Loucy (cell line): Measurements from ENCODE around the gene UBTD1.
"Not testable (repeated sequence)": the region's sequence is repeated elsewhere in the genome, so short reads cannot be mapped to it uniquely, and the experiment has no call there.

Experiments
- H2AFZ ChIP-seq: fragments of 200-600 bp; sonication (generic); 2 replicates; pipeline ENCODE4 v1.6.0; 2016; ENCODE audit warnings: antibody characterized with exemption, mild to moderate bottlenecking, low read length, moderate library complexity
- H3F3A ChIP-seq: fragments of 200-600 bp; 2 replicates; pipeline ENCODE4 v1.6.0; 2016; ENCODE audit warnings: antibody characterized with exemption, low read depth, mild to moderate bottlenecking
- H3K27me3 ChIP-seq: fragments of 200-600 bp; sonication (generic); 2 replicates; pipeline ENCODE4 v1.6.1; 2014; ENCODE audit warnings: low read length, mild to moderate bottlenecking; ENCODE audit not compliant: insufficient read depth, poor library complexity, severe bottlenecking
- H3K36me3 ChIP-seq: fragments of 200-600 bp; sonication (generic); 2 replicates; pipeline ENCODE4 v1.6.1; 2016; ENCODE audit warnings: low read length; ENCODE audit not compliant: insufficient read depth
- H3K4me1 ChIP-seq: fragments of 200-600 bp; sonication (generic); 2 replicates; pipeline ENCODE4 v1.5.1; 2014; ENCODE audit warnings: low read length, mild to moderate bottlenecking; ENCODE audit not compliant: insufficient read depth, poor library complexity, severe bottlenecking
- H3K4me2 ChIP-seq: fragments of 200-600 bp; sonication (generic); 2 replicates; pipeline ENCODE4 v1.6.0; 2014; ENCODE audit warnings: antibody characterized with exemption, low read length, low read depth, mild to moderate bottlenecking; ENCODE audit not compliant: poor library complexity, severe bottlenecking
- H3K4me3 ChIP-seq: fragments of 200-600 bp; sonication (generic); 2 replicates; pipeline ENCODE4 v1.5.1; 2014; ENCODE audit warnings: low read length, mild to moderate bottlenecking, mixed read lengths; ENCODE audit not compliant: poor library complexity, severe bottlenecking
- H3K79me2 ChIP-seq: fragments of 200-600 bp; sonication (generic); 2 replicates; pipeline ENCODE4 v1.6.1; 2014; ENCODE audit warnings: low read length; ENCODE audit not compliant: insufficient read depth
- H3K9ac ChIP-seq: fragments of 200-600 bp; sonication (generic); 2 replicates; pipeline ENCODE4 v1.6.0; 2014; ENCODE audit warnings: mild to moderate bottlenecking, low read depth, low read length, moderate library complexity; ENCODE audit not compliant: poor library complexity, severe bottlenecking
- H3K9me2 ChIP-seq: fragments of 200-600 bp; sonication (generic); replicated peaks from 2 replicates; pipeline ENCODE4 v1.6.1; 2016; ENCODE audit warnings: low read depth, low read length, mixed read lengths
- H3K9me3 ChIP-seq: fragments of 200-600 bp; sonication (generic); 2 replicates; pipeline ENCODE4 v1.6.1; 2014; ENCODE audit warnings: mild to moderate bottlenecking, antibody characterized with exemption, low read length, low read depth; ENCODE audit not compliant: insufficient read depth
- H4K20me1 ChIP-seq: fragments of 200-600 bp; sonication (generic); 2 replicates; pipeline ENCODE4 v1.6.0; 2014; ENCODE audit warnings: antibody characterized with exemption, low read length, mild to moderate bottlenecking; ENCODE audit not compliant: insufficient read depth, poor library complexity, severe bottlenecking
- EZH2phosphoT487 ChIP-seq: fragments of 200-600 bp; IDR thresholded peaks from 2 replicates; pipeline ENCODE4 v1.6.1; 2018; ENCODE audit warnings: antibody characterized with exemption, mild to moderate bottlenecking, moderate library complexity, borderline replicate concordance
- TF ChIP-seq, protein P1 (sequence below): fragments of 200-600 bp; sonication (generic); conservative IDR thresholded peaks from 2 replicates; pipeline ENCODE4 v1.5.1; 2014; ENCODE audit warnings: mild to moderate bottlenecking, antibody characterized with exemption, low read length

UBTD1 gene

DNA sequence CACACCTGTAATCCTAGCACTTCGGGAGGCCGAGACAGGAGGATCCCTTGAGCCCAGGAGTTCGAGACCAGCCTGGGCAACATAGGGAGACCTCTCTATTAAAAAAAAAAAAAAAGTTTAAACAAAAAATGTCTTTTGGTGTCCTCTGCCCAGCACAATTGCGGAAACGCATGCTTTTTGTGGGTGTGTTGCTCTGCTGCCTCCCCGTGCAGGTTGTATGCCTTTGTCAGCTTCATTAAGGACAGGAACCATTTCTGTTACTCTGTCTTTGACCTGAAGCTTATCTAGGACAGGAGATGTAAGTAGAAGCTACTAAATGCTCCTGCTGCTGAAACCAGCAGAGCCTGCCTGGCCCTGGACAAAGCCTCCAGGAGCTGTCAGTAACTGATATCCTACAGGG lies 52.5 kb downstream of the UBTD1 start:
- H3K4me3 ChIP-seq, result no peak overlapping the region
- no peaks in the 10 kb centered on the region for H3F3A ChIP-seq
- TF ChIP-seq, protein P1, sequence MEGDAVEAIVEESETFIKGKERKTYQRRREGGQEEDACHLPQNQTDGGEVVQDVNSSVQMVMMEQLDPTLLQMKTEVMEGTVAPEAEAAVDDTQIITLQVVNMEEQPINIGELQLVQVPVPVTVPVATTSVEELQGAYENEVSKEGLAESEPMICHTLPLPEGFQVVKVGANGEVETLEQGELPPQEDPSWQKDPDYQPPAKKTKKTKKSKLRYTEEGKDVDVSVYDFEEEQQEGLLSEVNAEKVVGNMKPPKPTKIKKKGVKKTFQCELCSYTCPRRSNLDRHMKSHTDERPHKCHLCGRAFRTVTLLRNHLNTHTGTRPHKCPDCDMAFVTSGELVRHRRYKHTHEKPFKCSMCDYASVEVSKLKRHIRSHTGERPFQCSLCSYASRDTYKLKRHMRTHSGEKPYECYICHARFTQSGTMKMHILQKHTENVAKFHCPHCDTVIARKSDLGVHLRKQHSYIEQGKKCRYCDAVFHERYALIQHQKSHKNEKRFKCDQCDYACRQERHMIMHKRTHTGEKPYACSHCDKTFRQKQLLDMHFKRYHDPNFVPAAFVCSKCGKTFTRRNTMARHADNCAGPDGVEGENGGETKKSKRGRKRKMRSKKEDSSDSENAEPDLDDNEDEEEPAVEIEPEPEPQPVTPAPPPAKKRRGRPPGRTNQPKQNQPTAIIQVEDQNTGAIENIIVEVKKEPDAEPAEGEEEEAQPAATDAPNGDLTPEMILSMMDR, result no peak
- no peak for TF ChIP-seq EZH2phosphoT487
- no peaks in the 10 kb centered on the region for H3K9me2 ChIP-seq
- no peak overlapping the region for H3K9ac ChIP-seq
- no peaks in the 10 kb centered on the region for H3K27me3 ChIP-seq
- H4K20me1 ChIP-seq, result no peaks in the 10 kb centered on the region
- no peaks in the 10 kb centered on the region for H3K79me2 ChIP-seq
- no peaks in the 10 kb centered on the region for H3K9me3 ChIP-seq
- no peaks in the 10 kb centered on the region for H3K36me3 ChIP-seq
- H2AFZ ChIP-seq, result no peak overlapping the region
- H3K4me2 ChIP-seq, result no peak overlapping the region
- no peaks in the 10 kb centered on the region for H3K4me1 ChIP-seq

DNA sequence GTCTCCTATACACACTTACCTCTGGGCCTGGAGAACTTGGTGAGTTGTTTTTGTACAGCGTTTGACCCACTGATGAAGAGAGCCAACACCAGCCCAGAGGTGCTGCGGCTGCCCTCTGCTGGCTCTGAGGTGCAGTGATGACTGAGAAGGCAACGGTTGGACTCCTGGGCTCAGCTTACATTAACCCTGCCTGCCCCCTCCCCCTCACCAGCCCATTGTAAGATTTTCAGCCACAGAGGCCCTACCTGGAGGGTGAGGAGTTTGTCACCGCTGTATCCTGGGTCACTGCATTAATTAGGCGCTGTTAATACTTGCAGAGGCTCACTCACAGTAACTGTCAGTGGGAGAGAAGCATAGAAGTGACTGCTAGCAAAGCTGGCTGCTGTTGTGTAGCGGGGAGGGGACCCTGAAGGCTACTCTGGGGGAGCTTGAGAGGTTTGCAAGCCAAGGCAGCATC lies 54.9 kb downstream of the UBTD1 start:
- no peaks in the 10 kb centered on the region for H3K9me3 ChIP-seq
- H3K4me2 ChIP-seq, result no peak overlapping the region
- no peaks in the 10 kb centered on the region for H3K27me3 ChIP-seq
- TF ChIP-seq, protein P1, result peak; percentile 83
- TF ChIP-seq EZH2phosphoT487, result no peak
- H3K4me1 ChIP-seq, result no peaks in the 10 kb centered on the region
- H2AFZ ChIP-seq, result no peak overlapping the region
- no peaks in the 10 kb centered on the region for H3K9me2 ChIP-seq
- H3K79me2 ChIP-seq, result no peaks in the 10 kb centered on the region
- no peaks in the 10 kb centered on the region for H3K36me3 ChIP-seq
- H3K4me3 ChIP-seq, result no peak overlapping the region
- H3K9ac ChIP-seq, result no peak overlapping the region
- no peaks in the 10 kb centered on the region for H4K20me1 ChIP-seq
- no peaks in the 10 kb centered on the region for H3F3A ChIP-seq

DNA sequence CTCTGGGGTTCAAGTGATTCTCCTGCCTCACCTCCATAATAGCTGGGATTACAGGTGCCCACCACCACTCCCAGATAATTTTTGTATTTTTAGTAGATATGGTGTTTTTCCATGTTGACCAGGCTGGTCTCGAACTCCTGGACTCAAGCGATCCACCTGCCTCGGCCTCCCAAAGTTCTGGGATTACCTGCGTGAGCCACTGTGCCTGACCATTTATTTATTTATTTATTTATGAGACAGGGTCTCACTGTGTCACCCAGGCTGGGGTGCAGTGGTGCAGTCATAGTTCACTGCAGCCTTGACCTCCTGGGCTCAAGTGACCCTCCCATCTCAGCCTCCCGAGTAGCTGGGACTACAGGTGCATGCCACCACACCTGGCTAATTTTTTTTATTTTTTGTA lies 55.6 kb downstream of the UBTD1 start:
- not testable (repeated sequence) for H3K9me2 ChIP-seq, H4K20me1 ChIP-seq, H3K4me1 ChIP-seq, H3F3A ChIP-seq, H3K4me3 ChIP-seq, H3K27me3 ChIP-seq, H3K36me3 ChIP-seq, H3K79me2 ChIP-seq, H3K9ac ChIP-seq, H2AFZ ChIP-seq, H3K4me2 ChIP-seq, H3K9me3 ChIP-seq

DNA sequence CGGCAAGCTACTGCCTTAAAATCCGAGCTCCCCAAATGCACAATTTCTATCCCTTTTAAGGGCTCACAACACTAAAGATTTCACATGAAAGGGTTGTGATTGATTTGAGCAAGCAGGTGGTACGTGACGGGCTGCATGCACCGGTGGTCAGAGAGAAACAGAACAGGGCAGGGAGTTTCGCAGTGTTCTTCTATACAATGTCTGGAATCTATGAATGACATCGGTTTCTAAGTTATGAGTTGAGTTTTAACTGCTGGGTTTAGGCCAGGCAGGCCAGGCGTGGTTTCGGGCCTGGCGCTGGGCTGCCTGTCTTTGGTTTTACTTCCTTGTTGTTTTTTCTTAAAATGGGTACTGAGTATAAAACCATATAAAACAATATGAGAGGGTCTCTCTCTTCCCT lies 56.8 kb downstream of the UBTD1 start:
- H3K4me3 ChIP-seq, H3K4me1 ChIP-seq, H3K9me2 ChIP-seq, H4K20me1 ChIP-seq, H3K36me3 ChIP-seq, H3K79me2 ChIP-seq, H3K9me3 ChIP-seq, H3K9ac ChIP-seq, H3K4me2 ChIP-seq, H3F3A ChIP-seq, H2AFZ ChIP-seq, H3K27me3 ChIP-seq: not testable (repeated sequence)

DNA sequence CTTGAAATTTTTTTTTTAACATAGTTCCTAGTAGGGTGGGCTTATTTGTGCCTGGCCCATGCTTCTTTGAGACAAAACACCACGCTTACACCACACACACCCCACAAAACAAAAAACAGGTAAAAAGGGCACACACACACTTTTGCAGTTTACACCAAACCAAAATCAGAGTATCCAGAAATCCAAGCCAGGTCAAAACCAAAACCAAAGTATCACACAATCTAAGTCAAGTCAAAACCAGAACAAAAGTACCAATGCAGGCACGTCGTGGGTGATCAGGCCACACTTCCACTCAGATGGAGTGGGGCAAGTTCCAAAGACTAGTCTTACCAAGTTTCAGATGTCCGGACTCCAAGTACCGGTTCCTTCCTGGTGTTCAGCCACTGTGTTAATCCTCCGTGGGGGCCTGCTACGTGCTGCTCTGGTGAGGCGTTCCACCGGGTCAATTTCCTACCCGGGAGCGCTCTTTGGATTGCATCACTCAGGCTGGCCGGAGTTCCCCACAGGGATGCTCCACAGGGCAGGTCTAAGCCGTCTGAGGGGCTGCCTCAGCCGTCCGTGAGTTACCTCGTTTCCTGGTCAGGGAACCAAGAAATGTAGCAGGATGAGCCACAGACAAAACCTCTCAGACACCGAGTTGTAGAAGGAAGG lies 62.1 kb downstream of the UBTD1 start:
- not testable (repeated sequence) for H4K20me1 ChIP-seq, H3K4me1 ChIP-seq, H3K4me2 ChIP-seq, H3K27me3 ChIP-seq, H3K9me3 ChIP-seq, H3K79me2 ChIP-seq, H2AFZ ChIP-seq, H3F3A ChIP-seq, H3K36me3 ChIP-seq, H3K9ac ChIP-seq, H3K9me2 ChIP-seq, H3K4me3 ChIP-seq

DNA sequence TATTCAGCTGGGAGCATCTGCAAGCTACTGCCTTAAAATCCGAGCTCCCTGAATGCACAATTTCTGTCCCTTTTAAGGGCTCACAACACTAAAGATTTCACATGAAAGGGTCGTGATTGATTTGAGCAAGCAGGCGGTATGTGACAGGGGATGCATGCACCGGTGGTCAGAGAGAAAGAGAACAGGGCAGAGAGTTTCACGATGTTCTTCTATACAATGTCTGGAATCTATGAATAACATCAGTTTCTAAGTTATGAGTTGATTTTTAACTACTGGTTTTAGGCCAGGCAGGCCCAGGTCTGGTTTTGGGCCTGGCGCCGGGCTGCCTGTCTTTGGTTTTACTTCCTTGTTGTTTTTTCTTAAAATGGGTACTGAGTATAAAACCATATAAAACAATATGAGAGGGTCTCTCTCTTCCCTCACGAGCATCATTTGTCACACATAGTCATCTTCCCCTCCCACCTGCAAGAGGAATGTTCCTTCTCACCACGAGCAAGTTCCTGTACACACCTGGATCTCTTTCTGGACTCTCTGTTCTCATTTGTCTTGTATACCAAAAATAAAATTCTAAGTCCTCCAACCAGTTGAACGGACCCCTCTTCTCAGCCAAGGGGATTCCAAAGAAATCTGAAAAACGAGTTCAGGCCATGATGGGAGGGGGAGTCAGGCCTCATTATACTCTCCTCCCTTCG lies 62.8 kb downstream of the UBTD1 start:
- not testable (repeated sequence) for H3F3A ChIP-seq, H3K36me3 ChIP-seq, H3K9me3 ChIP-seq, H4K20me1 ChIP-seq, H3K4me1 ChIP-seq, H3K4me2 ChIP-seq, H3K4me3 ChIP-seq, H3K79me2 ChIP-seq, H2AFZ ChIP-seq, H3K9ac ChIP-seq, H3K9me2 ChIP-seq, H3K27me3 ChIP-seq
